Heart left ventricle (tissue), 16 donors: Measurements from ENCODE around the gene B3GAT2. TPM values are rescaled to one million over a fixed set of nuclear protein-coding genes. Genes with fewer than 3 reads are reported as not detected.

Source experiments
- ATAC-seq, 4 donors: fragments of 200-7000 bp; cut with Tn5 transposase; one replicate each; pipeline ENCODE4 v1.9.1; 2020 to 2022; ENCODE audit warnings: moderate library complexity in 4 of 4, mild to moderate bottlenecking in 3 of 4, moderate number of reproducible peaks in 1 of 4
- DNase-seq, 5 donors: peaks; one replicate each; pipeline ENCODE4 v3.0.0-alpha.2; 2020
- H3K27ac ChIP-seq, 12 donors: fragments of 200-600 bp; sonication (generic) in 4 of 12; one replicate each; pipeline versions ENCODE4 v1.5.0 to v1.8.0; 2016 to 2022; ENCODE audit warnings: mild to moderate bottlenecking in 2 of 12
- H3K27me3 ChIP-seq, 9 donors: fragments of 200-600 bp; sonication (generic) in 2 of 9; one replicate each; pipeline versions ENCODE4 v1.5.1 to v1.8.0; 2016 to 2022; ENCODE audit warnings: mild to moderate bottlenecking in 3 of 9
- H3K36me3 ChIP-seq, 9 donors: fragments of 200-600 bp; sonication (generic) in 2 of 9; one replicate each; pipeline versions ENCODE4 v1.5.0 to v1.8.0; 2018 to 2022; ENCODE audit warnings: mild to moderate bottlenecking in 2 of 9
- H3K4me1 ChIP-seq, 12 donors: fragments of 200-600 bp; sonication (generic) in 4 of 12; one replicate each; pipeline versions ENCODE4 v1.5.0 to v1.8.0; 2016 to 2022; ENCODE audit warnings: mild to moderate bottlenecking in 3 of 12
- H3K4me3 ChIP-seq, 12 donors: fragments of 200-600 bp; sonication (generic) in 4 of 12; one replicate each; pipeline versions ENCODE4 v1.5.0 to v1.8.0; 2017 to 2022; ENCODE audit warnings: mild to moderate bottlenecking in 9 of 12, moderate library complexity in 4 of 12
- H3K9me3 ChIP-seq, 12 donors: fragments of 200-600 bp; sonication (generic) in 4 of 12; one replicate each; pipeline versions ENCODE4 v1.5.0 to v1.8.0; 2016 to 2022; ENCODE audit warnings: mild to moderate bottlenecking in 1 of 12
- CTCF ChIP-seq, 12 donors: fragments of 200-600 bp; sonication (generic) in 4 of 12; IDR thresholded peaks; one replicate each; pipeline versions ENCODE4 v1.5.0 to v1.8.0; 2018 to 2022; ENCODE audit warnings: antibody characterized with exemption in 12 of 12, mild to moderate bottlenecking in 5 of 12
- POLR2A ChIP-seq, 2 donors: fragments of 450-650 bp; IDR thresholded peaks; one replicate each; pipeline ENCODE4 v1.6.1; 2017; ENCODE audit warnings: antibody characterized with exemption in 2 of 2, mild to moderate bottlenecking in 2 of 2, moderate library complexity in 2 of 2
- WGBS, 4 donors: extraction: QIAGEN DNeasy Blood & Tissue Kit in 2 of 4; methylation state at CpG; one replicate each; pipeline versions ENCODE4 v1.1.5 to v1.1.7; 2013 to 2018; 5-methylcytosine and 5-hydroxymethylcytosine counted together
- intact Hi-C, 10 donors: fragments of 100-400 bp; cut with DNase I; formaldehyde crosslinking; loops; one replicate each; pipeline versions ENCODE4 v1.11.1 to v1.14.2; 2022
- long read RNA-seq, 3 donors: library from polyadenylated mRNA; unstranded; transcript quantifications; one replicate each; pipeline ENCODE4 v2.0.0, GENCODE V29; 2020 to 2021
- polyA plus RNA-seq, 2 donors: library from polyadenylated mRNA; stranded (reverse); fragments of 200-250 nt; gene quantifications; one replicate each; pipeline ENCODE4 v1.2.3, GENCODE V29; 2013
- total RNA-seq, 9 donors: library from RNA; depleted of rRNA in 2 of 9; stranded (reverse); fragments of >200 nt in 2 of 9; fragmentation: NEBNext Ultra II Directional in 3 of 9; extraction: Animal tissue kit (Norgen Biotek cat#: 25700) in 3 of 9; gene quantifications; one replicate each; pipeline versions ENCODE4 v1.1.0 to v1.2.4, GENCODE V29; 2016 to 2023
- donor health status: ischemic (EF 13 %, LVEDD 7.1; RV severe dilation, severe dysfunction).
- donor health status: healthy with polysubstance abuse.
- donor health status: DM: no; HTN: yes; CAD: no.
- donor health status: DM: no; HTN: no; CAD: no.
- donor health status: ischemic (EF 25% LVEDD 6.9; RV normal size, moderate dysfunction).
- donor health status: ischemic (EF 25% LVEDD 5.7; RV mildly dilated, moderate dysfunction).
- donor health status: healthy.
- donor health status: DM: yes; HTN: yes; CAD: no.
- donor health status: ischemic (EF 35%, LVEDD 5.7; RV mildly dilated, moderate dysfunction).
- donor health status: nonischemic (EF 11% LVEDD 7.7; RV severe dilation, severe dysfunction).
- donor health status: DM: yes; HTN: yes; CAD: no.
- donor health status: PGD.
- donor health status: ischemic (EF 29% LVEDD 5.4; RV normal size, mild dysfunction).
- donor health status: nonischemic (EF 23%, LVEDD 6.1; RV moderate dilation, normal function).

B3GAT2 gene
- under 1 TPM in 4 of 9 donors, not detected in 5; 0.05 to 0.09 (median 0.07) TPM for total RNA-seq
- under 1 TPM; 0.04 to 0.08 TPM for polyA plus RNA-seq
- long read RNA-seq, donor 1, partial matches to known transcripts: 0 of 1 reads
- long read RNA-seq, donor 1, other reads (novel, unspliced or antisense): 1 of 1 reads
- long read RNA-seq, donor 2: 0 reads
- long read RNA-seq, donor 3: 0 reads

DNA sequence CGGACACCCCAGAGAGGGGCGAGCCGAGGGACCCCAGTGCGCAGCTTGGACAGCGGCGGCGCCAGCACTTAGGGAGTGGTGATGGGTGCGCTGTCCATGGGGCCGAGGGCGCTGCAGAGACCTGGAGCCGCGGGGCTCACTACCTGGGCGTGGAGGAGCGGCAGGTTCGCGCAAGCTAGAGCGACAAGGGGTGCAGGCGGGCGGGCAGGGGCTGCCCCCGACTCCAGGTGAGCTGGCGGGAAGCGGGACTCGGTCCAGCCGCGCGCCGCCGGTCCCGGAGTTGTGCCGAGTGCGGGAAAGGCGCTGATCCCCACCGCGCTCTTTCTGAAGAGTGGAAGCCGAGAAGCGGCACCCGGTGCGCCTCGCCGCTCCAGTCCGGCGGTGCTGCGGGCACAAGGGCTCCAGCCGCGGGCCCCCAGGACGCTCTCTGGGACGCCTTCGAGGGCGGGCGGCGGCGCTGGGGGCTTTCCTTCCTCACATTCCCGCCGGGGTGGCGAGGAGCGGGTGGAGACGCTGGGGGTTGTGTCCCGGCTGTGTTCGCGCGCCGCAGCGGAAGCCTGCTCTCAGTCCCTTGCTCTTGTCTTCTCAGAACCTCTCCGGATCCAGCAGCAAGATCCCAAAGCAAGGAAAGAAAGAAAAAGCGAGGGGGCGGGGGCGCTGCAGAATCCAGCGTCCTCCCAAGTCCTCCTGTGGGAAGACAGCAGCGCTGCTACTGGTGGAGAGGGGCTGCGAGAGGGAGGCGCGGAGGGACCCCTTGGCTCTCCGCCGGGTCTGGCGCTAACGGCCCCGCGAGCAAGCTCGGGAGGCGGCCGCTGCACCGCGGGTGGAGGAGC, at the start of gene B3GAT2:
Gene B3GAT2, minus strand, starts transcription at position 610 of the 833 bp plus-strand sequence. CDS start 631 bp downstream, outside the sequence.
- no peaks in the 10 kb centered on the region for H3K36me3 ChIP-seq
- peak in 2 of 5 donors; percentile 6 to 21 for DNase-seq
- H3K4me3 ChIP-seq: peak within 1 kb of the TSS; percentile 42 to 70 (median 58)
- no peak for TF ChIP-seq POLR2A (IDR thresholded peaks at IDR 0.05)
- TF ChIP-seq CTCF (IDR thresholded peaks at IDR 0.05): no peak
- H3K9me3 ChIP-seq: no peaks in the 10 kb centered on the region
- WGBS, 4 donors: 1% methylated on average over 32 to 83 of the region's 83 CpGs
- H3K27me3 ChIP-seq: peaks cover 0 to 53% (median 30%) of the 10 kb centered on the region in 9 donors
- H3K27ac ChIP-seq: no peak within 1 kb of the TSS
- intact Hi-C loops: loop anchor here in 7 of 10 donors (2.0 to 10.0 kb wide), 4 partner anchors 249 to 412 kb away; no protein-coding TSS in a partner anchor
- ATAC-seq: peak in 3 of 4 donors; percentile 27 to 54 (median 46)
- peaks cover 0 to 24% (median 18%) of the 10 kb centered on the region in 12 donors for H3K4me1 ChIP-seq

GRCh38 chr6:70998148-70998547, 41.3 kb upstream of the B3GAT2 start:
- Histone ChIP-seq H3K27me3 (no peaks in the 10 kb centered on the region), H3K4me1 (no peaks in the 10 kb centered on the region), H3K4me3 (no peak overlapping the region), H3K27ac (no peak overlapping the region), H3K36me3 (no peaks in the 10 kb centered on the region), H3K9me3 (peaks cover 0 to 3% (median 0%) of the 10 kb centered on the region in 12 donors)
- TF ChIP-seq POLR2A (IDR thresholded peaks at IDR 0.05) (no peak), CTCF (IDR thresholded peaks at IDR 0.05) (no peak)
- 20 to 41% (median 30%) methylated on average over 3 to 4 of the region's 4 CpGs for WGBS, 4 donors
- DNase-seq: no peak
- no peak for ATAC-seq
- intact Hi-C loops: no loop called here

DNA sequence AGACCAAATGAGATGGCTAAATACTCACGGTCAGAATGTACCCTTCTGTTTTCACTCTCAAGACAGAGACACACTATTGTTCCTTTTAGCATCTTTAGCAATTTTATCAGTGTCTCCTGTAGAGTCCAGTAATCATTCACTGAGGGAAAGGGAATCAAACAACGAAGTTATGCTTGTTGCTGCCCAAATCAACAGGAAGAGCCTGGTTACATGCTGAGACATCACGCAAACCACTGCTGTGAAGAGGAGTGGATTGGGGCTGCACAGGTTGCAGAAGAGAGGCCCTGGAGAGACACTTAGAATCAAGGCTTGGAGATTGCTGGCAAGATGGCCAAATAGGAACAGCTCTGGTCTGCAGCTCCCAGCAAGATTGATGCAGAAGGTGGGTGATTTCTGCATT, 40.5 kb upstream of the B3GAT2 start:
- TF ChIP-seq CTCF (IDR thresholded peaks at IDR 0.05): no peak
- Histone ChIP-seq H3K27ac (no peak overlapping the region), H3K4me3 (no peak overlapping the region), H3K36me3 (no peaks in the 10 kb centered on the region), H3K27me3 (no peaks in the 10 kb centered on the region), H3K9me3 (no peaks in the 10 kb centered on the region), H3K4me1 (no peaks in the 10 kb centered on the region)
- intact Hi-C loops: no loop called here
- DNase-seq (no peak), ATAC-seq (no peak)
- WGBS, 4 donors: 60 to 74% (median 68%) methylated on average over 3 of the region's 3 CpGs

DNA sequence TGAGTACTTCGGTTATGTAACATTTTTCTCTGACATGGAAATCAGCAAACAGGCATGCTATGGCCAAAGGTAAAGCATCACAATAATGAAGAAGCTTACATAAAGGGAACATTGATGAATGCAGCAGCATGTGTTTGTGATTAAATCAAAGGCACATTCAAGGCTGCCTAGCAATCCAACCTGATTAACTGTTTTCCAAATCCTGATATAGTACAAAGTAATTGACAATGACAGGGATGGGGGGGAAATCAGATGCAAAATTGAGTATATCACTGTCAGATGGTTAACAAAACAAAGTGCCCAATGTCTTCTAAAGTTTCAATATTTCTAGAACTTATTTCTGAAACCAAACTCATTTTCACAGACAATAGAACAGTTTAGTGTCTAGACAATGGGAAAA, 39.2 kb upstream of the B3GAT2 start:
- Histone ChIP-seq H3K27ac (no peak overlapping the region), H3K9me3 (no peaks in the 10 kb centered on the region), H3K4me1 (no peaks in the 10 kb centered on the region), H3K4me3 (no peak overlapping the region), H3K36me3 (no peaks in the 10 kb centered on the region), H3K27me3 (no peaks in the 10 kb centered on the region)
- intact Hi-C loops: no loop called here
- WGBS, 4 donors: 81 to 84% (median 84%) methylated on average over 1 of the region's 1 CpG
- DNase-seq: no peak
- TF ChIP-seq CTCF (IDR thresholded peaks at IDR 0.05): no peak
- TF ChIP-seq POLR2A (IDR thresholded peaks at IDR 0.05): no peak
- no peak for ATAC-seq
